Measurements from ENCODE around the gene MIDN. TPM values are rescaled to one million over a fixed set of nuclear protein-coding genes. Genes with fewer than 3 reads are reported as not detected.

The MIDN gene
- total RNA-seq, 1 donor from 2014 or later, result 103 TPM

DNA sequence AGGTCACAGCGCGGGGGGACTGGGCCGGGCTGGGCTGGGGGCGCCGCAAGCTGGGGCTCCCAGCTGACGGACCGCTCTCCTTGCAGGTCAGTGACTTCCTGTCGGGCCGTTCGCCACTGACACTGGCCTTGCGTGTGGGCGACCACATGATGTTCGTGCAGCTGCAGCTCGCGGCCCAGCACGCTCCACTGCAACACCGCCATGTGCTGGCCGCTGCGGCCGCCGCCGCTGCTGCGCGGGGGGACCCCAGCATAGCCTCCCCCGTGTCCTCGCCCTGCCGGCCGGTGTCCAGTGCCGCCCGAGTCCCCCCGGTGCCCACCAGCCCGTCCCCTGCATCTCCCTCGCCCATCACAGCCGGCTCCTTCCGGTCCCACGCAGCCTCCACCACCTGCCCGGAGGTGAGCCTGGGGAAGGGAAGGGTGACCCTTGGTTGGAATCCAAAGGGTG, 5.7 kb downstream of the MIDN start:
- no peak overlapping the region for H3K27ac Mint-ChIP-seq (ENCODE audit: unreplicated experiment)
- peaks cover 51% of the 10 kb centered on the region for H3K4me1 Mint-ChIP-seq (ENCODE audit: unreplicated experiment)
- DNase-seq (ENCODE audit: extremely low spot score, unreplicated experiment), result no peak
- no peaks in the 10 kb centered on the region for H3K27me3 Mint-ChIP-seq (ENCODE audit: unreplicated experiment)
- H3K36me3 Mint-ChIP-seq (ENCODE audit: unreplicated experiment), result peaks cover 35% of the 10 kb centered on the region
- TF ChIP-seq, protein P1, sequence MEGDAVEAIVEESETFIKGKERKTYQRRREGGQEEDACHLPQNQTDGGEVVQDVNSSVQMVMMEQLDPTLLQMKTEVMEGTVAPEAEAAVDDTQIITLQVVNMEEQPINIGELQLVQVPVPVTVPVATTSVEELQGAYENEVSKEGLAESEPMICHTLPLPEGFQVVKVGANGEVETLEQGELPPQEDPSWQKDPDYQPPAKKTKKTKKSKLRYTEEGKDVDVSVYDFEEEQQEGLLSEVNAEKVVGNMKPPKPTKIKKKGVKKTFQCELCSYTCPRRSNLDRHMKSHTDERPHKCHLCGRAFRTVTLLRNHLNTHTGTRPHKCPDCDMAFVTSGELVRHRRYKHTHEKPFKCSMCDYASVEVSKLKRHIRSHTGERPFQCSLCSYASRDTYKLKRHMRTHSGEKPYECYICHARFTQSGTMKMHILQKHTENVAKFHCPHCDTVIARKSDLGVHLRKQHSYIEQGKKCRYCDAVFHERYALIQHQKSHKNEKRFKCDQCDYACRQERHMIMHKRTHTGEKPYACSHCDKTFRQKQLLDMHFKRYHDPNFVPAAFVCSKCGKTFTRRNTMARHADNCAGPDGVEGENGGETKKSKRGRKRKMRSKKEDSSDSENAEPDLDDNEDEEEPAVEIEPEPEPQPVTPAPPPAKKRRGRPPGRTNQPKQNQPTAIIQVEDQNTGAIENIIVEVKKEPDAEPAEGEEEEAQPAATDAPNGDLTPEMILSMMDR (IDR thresholded peaks at IDR 0.05), result no peak
- H3K9me3 Mint-ChIP-seq (ENCODE audit: unreplicated experiment), result no peaks in the 10 kb centered on the region
- no peak overlapping the region for H3K4me3 Mint-ChIP-seq (ENCODE audit: unreplicated experiment)

DNA sequence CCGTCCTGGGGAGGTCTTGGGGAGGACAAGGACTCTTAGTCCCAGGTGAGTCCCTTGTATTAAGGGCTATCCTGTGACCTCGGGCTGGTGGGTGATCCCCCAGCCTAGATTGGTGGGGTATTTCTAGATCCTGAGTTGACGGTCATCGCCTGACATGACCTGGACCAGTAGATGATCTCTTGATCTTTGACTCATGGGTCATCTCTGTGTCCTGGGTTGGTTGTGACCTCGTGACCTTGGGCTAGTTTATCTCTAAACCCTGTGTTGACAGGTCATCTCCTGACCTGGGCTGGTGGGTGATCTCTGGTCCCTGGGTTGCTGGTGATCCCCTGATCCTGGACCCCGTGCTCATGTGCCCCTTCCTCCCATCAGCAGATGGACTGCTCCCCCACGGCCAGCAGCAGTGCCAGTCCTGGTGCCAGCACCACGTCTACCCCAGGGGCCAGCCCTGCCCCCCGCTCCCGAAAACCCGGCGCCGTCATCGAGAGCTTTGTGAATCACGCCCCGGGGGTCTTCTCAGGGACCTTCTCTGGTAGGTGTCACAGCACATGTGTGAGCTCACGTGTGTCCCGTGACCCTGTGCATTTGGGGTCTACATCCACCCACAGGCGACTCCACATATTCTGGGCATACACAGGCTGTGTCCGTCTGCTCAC, 6.3 kb downstream of the MIDN start:
- Mint-ChIP-seq H3K27ac (ENCODE audit: unreplicated experiment) (peak overlapping the region; percentile 65), H3K4me3 (ENCODE audit: unreplicated experiment) (peak overlapping the region; percentile 29), H3K9me3 (ENCODE audit: unreplicated experiment) (no peaks in the 10 kb centered on the region), H3K36me3 (ENCODE audit: unreplicated experiment) (peaks cover 35% of the 10 kb centered on the region), H3K4me1 (ENCODE audit: unreplicated experiment) (peaks cover 55% of the 10 kb centered on the region), H3K27me3 (ENCODE audit: unreplicated experiment) (no peaks in the 10 kb centered on the region)
- no peak for DNase-seq (ENCODE audit: extremely low spot score, unreplicated experiment)
- TF ChIP-seq, protein P1 (IDR thresholded peaks at IDR 0.05), result no peak

DNA sequence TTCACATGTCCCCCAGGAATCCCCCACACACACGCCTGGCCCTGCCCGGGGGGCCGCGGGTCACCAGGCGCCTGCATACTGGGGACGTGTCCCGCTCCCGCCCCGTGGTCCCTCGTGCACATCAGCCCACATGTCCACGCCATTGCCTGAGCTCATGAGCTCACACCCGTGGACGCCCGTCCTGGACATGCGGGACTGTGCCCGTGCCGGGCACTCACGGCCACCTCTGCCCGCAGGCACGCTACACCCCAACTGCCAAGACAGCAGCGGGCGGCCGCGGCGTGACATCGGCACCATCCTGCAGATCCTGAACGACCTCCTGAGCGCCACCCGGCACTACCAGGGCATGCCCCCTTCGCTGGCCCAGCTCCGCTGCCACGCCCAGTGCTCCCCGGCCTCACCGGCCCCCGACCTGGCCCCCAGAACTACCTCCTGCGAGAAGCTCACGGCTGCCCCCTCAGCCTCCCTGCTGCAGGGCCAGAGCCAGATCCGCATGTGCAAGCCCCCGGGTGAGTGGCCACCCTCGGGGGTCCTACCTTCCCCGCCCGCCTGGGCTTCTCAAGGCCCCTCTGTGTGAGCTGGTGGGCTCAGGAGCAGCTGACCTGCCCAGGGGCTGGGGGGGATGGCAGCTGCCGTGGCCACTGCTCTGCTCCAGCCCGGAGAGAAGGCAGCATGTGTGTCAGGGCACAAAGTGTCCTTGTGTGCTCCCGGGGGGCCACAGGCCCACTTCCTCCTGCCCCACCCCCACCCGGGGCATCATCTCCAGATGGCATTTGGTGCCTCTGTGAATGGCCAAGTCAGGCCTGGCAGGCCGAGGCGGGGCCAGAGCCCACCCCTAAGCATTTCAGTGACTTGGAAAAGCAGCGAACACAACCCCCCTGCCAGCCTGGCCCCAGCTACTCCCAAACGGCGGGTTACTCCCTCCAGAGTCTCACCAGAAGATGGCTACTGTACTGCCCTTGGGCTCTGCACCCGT, 7.1 kb downstream of the MIDN start:
- peak overlapping the region; percentile 65 for H3K27ac Mint-ChIP-seq (ENCODE audit: unreplicated experiment)
- H3K4me3 Mint-ChIP-seq (ENCODE audit: unreplicated experiment), result peak overlapping the region; percentile 29
- peaks cover 60% of the 10 kb centered on the region for H3K4me1 Mint-ChIP-seq (ENCODE audit: unreplicated experiment)
- TF ChIP-seq, protein P1 (IDR thresholded peaks at IDR 0.05), result no peak
- no peak for DNase-seq (ENCODE audit: extremely low spot score, unreplicated experiment)
- H3K9me3 Mint-ChIP-seq (ENCODE audit: unreplicated experiment), result no peaks in the 10 kb centered on the region
- peaks cover 35% of the 10 kb centered on the region for H3K36me3 Mint-ChIP-seq (ENCODE audit: unreplicated experiment)
- no peaks in the 10 kb centered on the region for H3K27me3 Mint-ChIP-seq (ENCODE audit: unreplicated experiment)

DNA sequence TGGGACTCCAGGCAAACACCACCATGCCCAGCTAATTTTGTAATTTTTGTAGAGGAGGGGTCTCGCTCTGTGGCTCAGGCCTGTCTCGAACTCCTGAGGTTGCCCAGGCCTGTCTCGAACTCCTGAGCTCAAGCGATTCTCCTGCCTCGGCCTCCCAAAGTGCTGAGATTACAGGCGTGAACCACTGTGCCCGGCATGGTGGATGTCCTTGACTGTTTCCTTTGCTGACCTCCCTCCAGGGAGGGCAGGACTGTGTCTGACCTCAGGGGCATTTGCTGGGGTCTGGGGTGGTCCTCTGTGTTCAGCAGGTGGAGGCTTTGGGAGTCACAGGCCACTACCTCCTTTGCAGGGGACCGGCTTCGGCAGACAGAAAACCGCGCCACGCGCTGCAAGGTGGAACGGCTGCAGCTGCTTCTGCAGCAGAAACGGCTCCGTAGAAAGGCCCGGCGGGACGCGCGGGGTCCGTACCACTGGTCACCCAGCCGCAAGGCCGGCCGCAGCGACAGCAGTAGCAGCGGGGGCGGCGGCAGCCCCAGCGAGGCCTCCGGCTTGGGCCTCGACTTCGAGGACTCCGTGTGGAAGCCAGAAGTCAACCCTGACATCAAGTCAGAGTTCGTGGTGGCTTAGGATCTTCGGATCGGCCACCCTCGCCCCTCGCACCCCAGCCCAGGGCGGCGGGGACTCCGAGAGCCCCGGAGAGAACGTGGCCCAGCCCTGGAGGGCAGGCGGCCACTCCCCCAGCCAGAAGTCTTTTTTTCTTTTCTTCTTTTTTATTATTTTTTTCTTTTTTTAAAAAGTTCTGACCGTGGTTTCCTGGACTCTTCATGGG, 8.5 kb downstream of the MIDN start:
- TF ChIP-seq, protein P1 (IDR thresholded peaks at IDR 0.05), result no peak
- Mint-ChIP-seq H3K9me3 (ENCODE audit: unreplicated experiment) (no peaks in the 10 kb centered on the region), H3K36me3 (ENCODE audit: unreplicated experiment) (peaks cover 31% of the 10 kb centered on the region), H3K27me3 (ENCODE audit: unreplicated experiment) (no peaks in the 10 kb centered on the region), H3K27ac (ENCODE audit: unreplicated experiment) (peak overlapping the region; percentile 95), H3K4me3 (ENCODE audit: unreplicated experiment) (peak overlapping the region; percentile 10), H3K4me1 (ENCODE audit: unreplicated experiment) (peaks cover 69% of the 10 kb centered on the region)
- no peak for DNase-seq (ENCODE audit: extremely low spot score, unreplicated experiment)

All from osteocyte (in vitro differentiated cells).